GM11168 (cell line): ENCODE measurements around the gene RHBDD1.

Source experiments
- in situ Hi-C: fragments of 300-500 bp; cut with MboI; formaldehyde crosslinking; loops from one replicate; pipeline ENCODE4 v1.12.0; 2022; ENCODE audit warnings: low sequenced_read_pairs; ENCODE audit not compliant: unreplicated experiment

The RHBDD1 gene

GRCh38 chr2:226799211-226799975, 36.5 kb upstream of the RHBDD1 start, which contains the start of gene IRS1:
Gene IRS1 (minus strand): TSS chr2:226799820. CDS start chr2:226798738, 1,082 bp downstream.
- in situ Hi-C loops: no loop called here

DNA sequence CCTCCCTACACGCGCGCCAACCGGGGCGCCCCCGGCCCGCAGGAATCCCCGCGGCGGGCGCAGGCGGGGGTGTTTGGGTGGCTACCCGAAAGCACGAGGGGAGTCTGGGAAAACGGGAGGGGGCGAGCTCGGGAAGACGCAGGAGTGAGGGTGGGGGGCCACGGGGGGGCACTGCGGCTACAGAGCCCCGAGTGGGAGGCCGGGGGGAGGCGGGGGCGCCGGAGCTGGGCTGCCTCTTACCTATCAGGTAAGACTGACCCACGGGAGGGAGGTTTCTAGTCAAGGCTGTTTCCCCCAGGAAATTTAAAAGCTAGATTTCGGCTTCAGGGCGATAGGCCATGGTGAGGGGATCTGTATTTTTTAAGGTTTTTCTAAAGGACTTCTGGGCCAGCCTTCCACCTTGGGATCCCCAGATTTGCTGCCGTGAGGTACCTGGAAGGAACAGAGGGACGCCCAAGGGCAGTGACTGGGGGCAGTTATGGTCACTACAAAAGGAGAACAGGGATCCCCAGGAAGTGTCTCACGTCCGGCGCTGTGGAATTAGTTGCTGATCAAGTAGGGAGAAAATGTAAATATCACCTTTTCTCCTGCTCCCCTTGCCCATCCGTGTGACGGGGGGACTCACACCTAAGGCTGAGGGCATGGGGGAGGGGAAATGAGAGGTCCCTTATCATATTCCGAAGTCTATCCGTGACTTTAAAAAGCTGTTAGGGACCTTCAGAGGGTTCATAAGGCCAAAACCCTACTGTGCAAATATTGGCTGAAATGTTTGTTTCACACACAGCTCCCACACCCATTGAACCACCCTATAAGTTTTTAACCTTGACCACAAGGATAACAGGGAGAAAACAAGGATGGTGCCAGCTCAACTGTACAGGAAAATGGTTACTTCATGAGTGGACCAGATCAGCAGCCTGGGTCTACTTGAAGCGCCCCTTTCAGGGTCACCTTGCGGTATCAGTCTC, 35.6 kb upstream of the RHBDD1 start:
- in situ Hi-C loops: loop anchor here (25.0 kb wide), 4 partner anchors 438 to 1138 kb away; no protein-coding TSS in a partner anchor

GRCh38 chr2:226800941-226801784, 34.7 kb upstream of the RHBDD1 start:
- in situ Hi-C loops: loop anchor here (25.0 kb wide), 4 partner anchors 439 to 1139 kb away; no protein-coding TSS in a partner anchor

DNA sequence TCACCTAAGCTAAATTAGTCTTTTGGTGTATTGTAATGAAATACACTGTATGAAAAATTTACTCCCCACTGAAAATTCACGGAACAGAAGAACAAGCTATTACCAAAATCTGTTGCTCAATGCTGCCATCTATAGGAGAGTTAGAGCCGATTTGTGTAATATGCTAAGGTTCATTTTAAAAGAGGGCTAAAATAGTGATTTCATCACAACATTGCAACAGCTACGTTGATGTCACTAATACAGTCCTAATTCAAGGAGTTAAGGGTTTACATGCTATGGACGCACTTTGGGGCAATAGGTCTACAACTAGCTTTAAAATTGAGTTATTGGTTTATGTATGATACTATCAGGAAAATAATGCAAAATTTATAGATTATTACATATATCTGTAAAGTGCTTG, 33.3 kb upstream of the RHBDD1 start:
- in situ Hi-C loops: loop anchor here (25.0 kb wide), 4 partner anchors 440 to 1140 kb away; no protein-coding TSS in a partner anchor

DNA sequence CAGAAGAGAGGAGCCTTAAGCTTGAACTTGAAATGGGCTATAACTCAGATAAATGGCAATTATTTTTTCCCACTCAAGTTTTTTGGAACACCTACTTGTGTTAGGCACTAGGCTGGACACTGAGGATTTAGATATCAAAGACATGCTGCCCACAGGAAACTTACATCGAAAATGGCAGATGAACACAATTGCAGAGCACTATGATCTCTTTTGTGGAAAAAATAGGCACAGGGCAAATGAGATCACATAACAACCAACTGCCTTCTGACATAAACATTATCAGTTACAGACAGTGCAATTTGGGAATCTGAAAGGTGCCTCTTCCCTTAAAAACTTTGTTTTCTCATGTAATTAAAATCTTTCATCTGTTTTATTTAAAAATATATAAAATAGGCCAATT, 32.4 kb upstream of the RHBDD1 start:
- in situ Hi-C loops: loop anchor here (25.0 kb wide), 4 partner anchors 441 to 1141 kb away; no protein-coding TSS in a partner anchor

DNA sequence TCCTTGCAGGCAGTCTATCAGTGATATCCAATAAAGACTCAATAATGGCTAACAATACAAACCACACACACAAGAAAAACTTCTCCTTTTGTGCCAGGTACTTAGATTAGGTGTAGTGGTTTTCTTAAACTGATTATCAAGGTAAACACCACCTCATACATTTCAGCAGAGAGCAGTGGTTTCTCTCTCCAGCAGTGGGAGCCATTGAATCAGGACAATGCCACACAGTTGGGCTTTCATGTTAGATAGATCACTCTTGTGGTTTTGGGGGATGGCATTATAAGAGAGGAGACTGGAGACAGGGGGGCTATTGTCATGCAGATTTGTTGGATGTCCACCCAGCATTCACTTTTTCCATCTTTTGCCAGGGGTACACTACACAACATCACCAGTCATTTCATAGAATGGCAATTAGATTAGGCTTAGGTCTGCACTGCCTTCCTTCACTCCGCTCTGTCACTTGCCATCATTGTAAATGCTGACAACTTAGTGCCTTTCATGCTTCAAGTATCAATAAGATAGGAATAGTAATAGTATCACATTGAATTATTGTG, 22.6 kb upstream of the RHBDD1 start:
- in situ Hi-C loops: loop anchor here (10.0 to 25.0 kb wide), 5 partner anchors 172 to 1151 kb away; no protein-coding TSS in a partner anchor

DNA sequence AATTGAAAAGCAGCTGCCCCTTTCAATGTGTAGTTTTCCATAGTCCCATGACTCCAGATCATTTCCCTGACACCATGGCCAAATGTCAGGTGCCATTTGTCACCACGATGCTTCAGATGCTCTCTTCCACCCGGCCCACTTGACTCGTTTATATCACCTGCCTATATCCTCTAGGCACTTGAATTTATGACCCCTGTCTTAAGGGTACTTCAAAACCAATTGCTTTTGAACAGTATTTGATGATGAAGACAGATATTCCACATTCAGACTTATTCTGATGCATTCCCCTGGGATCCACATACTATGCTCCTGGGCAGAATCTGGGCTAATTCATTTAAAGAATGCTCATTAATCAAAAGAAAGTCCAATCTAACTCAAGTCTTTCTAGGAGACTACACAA, 16.9 kb upstream of the RHBDD1 start:
- in situ Hi-C loops: loop anchor here (10.0 to 25.0 kb wide), 5 partner anchors 166 to 1157 kb away; no protein-coding TSS in a partner anchor

DNA sequence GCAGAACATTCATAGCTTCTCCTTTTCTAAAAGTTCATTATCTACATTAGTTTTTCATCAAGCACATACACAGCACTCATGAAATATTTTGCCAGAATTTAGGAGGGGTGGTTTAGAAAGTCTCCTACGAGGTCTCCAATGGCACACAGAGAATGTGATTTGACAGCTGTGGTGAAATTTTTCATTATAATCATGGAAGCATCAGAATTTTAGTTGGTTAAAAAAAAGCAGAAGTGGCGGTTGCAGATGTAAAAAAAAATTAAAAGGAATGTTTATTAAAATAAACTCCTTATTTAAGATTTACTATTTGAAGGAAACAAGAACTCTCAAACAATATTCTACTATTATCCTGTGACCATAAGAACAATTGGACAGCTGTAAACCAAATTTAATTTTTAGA, 10.8 kb upstream of the RHBDD1 start:
- in situ Hi-C loops: no loop called here

DNA sequence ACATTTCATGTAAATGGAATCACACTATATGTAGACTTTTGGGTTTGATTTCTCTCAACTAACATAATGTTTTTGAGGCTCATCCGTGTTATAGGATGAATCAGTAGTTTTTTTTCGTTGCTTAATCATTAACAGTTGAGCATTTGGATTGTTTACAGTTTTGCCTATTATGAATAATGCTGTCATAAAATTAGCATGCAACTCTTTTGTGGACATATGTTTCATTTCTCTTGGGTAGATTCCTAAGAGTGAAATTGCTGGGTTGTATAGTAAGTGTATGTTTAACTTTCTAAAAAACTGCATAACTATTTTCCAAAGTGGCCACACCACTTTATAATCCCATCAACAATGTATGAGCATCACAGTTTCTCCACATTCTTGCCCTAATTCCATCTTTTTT, 7.7 kb upstream of the RHBDD1 start:
- in situ Hi-C loops: no loop called here

DNA sequence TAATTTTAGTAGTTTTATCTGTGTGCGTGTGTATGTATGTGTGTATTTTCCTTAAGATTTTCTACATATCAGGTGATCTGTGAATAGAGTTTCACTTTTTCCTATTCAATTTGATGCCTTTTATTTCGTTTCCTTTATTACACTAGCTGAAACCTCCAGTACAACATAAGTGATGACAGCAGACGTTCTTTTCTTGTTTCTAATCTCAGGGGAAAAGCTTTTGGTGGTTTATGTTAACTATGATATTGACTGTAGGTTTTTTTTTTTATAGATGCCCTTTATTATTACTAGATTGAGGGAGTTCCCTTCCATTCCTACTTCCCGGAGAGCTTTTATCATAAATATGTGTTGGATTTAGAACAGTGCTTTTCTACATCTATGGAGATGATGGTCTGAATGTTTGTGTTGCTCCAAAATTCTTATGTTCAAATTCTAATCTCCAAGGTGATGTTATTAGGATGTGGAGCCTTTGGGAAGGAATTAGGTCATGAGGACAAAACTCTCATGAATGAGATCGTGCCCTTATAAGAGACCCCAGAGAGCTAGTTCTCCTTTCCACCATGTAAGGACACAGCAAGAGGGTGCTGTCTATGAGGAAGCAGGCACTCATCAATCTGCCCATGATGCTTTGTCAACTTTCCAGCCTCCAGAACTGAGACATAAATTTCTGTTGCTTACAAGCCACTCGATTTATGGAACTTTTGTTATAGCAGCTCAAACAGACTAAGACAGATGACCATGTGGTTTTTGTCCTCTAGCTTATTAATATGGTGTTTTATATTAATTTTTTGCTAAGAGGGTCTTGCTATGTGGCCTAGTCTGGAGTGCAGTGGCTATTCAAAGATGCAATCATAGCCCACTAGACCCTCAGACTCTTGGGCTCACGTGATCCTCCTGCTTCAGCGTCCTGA, 5.9 kb upstream of the RHBDD1 start:
- in situ Hi-C loops: loop anchor here (10.0 kb wide), 1 partner anchor 145 kb away; no protein-coding TSS in a partner anchor

- in situ Hi-C loops: loop anchor here (10.0 kb wide), 1 partner anchor 144 kb away; no protein-coding TSS in a partner anchor
These were observed 4.6 kb upstream of the RHBDD1 start for GRCh38 chr2:226831266-226831665.

- in situ Hi-C loops: loop anchor here (10.0 kb wide), 1 partner anchor 143 kb away; no protein-coding TSS in a partner anchor
These were observed 3.8 kb upstream of the RHBDD1 start for GRCh38 chr2:226832061-226832460.

DNA sequence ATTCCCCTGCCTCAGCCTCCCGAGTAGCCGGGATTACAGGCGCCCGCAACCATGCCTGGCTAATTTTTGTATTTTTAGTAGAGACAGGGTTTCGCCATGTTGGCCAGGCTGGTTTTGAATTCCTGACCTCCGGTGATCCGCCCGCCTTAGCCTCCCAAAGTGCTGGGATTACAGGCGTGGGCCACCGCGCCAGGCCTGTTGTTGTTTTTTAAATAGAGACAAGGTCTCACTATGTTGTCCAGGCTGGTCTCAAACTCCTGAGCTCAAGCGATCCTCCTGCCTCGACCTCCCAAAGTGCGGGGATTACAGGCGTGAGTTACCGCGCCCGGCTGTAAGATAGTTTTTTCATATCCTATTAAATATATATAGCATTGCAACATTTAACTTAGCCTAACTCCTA, 974 bp upstream of the RHBDD1 start:
- in situ Hi-C loops: loop anchor here (10.0 kb wide), 1 partner anchor 140 kb away; no protein-coding TSS in a partner anchor

DNA sequence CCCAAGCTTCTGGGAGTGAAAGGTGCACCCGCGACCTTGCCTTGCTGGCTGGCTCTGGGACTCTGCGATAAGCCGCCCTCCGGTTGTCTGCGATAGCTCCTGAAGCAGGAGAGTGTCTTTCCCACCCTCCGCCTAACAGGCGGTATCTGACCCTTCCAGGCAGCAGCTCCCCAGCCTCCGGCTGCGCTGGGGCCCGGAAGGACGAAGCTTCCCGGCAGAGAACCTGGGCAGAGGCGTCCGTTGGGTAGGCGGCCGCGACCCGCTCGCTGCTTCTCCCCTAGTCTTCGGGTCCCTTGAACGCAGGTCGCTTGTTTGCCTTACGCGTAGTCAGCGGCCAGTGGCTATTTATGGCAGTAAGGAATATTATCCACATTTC, 446 bp upstream of the RHBDD1 start:
- in situ Hi-C loops: loop anchor here (10.0 kb wide), 1 partner anchor 139 kb away; no protein-coding TSS in a partner anchor

DNA sequence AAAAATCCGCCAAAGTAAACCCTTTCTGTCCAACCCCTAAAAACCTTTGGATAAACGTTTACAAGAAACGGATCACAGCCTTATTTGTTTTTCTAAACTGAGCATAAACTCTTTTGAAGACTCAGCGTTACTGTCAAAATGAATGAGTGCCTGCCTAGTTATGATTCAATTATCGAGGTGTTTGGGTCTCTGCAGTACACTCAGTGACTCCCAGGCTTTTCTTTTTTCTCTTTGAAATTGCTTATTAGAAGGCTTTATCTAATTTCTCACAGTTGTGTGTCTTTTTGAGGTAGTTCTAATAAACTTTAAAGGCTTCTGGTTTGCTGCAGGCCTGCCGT, 663 bp downstream of the RHBDD1 start:
- in situ Hi-C loops: loop anchor here (10.0 kb wide), 1 partner anchor 138 kb away; no protein-coding TSS in a partner anchor

DNA sequence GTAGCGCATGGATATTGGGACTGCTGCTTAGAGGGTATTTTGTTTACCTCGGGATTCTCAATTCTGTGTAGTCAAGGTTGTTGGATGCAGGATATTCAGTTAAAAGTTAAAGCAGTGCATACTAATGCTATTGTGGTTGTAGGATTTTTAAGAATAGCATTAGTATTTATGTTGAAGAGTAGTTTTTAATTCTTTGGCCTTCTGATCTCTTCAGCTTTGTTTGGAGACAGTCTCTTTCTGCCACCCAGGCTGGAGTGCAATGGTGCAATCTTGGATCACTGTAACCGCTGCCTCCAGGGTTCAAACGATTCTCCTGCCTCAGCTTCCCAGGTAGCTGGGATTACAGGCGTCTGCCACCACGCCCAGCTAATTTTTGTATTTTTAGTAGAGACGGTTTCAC, 1.5 kb downstream of the RHBDD1 start:
- in situ Hi-C loops: loop anchor here (10.0 kb wide), 1 partner anchor 137 kb away; no protein-coding TSS in a partner anchor

DNA sequence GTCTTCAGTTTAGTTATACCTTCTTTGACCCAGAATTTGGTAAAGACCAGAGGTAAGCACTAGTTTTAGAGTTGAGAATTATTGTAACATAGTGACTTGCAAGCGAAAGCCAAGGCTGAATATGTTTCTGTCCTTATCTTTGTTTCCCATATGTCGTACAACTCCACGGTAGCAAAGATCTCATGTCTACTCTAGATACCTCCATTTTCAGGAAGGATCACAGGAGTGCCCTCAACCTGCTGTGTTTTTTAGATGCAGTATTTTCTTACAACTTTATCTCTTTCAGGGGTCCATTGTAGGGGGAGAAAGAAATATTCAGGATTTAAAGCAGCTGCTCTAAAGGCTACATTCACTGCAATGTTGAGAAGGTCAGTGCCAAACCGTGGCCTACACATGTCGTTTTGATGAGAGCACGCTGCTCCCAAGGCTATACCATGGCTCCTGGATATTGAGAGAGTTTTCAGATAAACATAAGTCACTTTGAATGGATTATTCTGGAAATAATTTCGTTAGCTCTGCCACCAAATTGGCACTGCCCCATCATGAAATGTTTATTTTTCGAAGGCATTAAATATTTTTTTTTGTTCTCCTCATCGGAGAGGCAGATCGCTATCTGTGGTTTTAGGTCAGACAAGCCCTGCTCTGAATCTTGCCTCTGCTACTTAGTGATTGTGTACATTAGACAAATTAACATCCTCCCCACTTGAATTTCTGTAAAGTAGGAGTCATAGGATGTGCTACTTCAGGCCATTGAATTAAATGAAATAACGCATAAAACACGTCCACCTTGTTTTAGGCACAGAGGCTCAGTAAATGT, 2.1 kb downstream of the RHBDD1 start:
- in situ Hi-C loops: loop anchor here (10.0 kb wide), 1 partner anchor 137 kb away; no protein-coding TSS in a partner anchor
